22Rv1 (cell line): ENCODE results near the gene ATRNL1.
"Not testable (repeated sequence)": the region's sequence is repeated elsewhere in the genome, so short reads cannot be mapped to it uniquely, and the experiment has no call there.

Experiments used
- H3K27ac ChIP-seq: fragments of 450-650 bp; 2 replicates; pipeline ENCODE4 v1.5.1; 2017
- ZFX ChIP-seq: fragments of 450-650 bp; IDR thresholded peaks from 2 replicates; pipeline ENCODE4 v1.6.1; 2017; ENCODE audit warnings: antibody characterized with exemption, borderline replicate concordance
- TF ChIP-seq, protein P1 (sequence below): fragments of 450-650 bp; IDR thresholded peaks from 2 replicates; pipeline ENCODE4 v1.5.1; 2017; ENCODE audit warnings: mild to moderate bottlenecking

The ATRNL1 gene

GRCh38 chr10:115491526-115492140 is 398.5 kb downstream of the ATRNL1 start:
- no peak overlapping the region for H3K27ac ChIP-seq
- TF ChIP-seq ZFX = no peak
- TF ChIP-seq, protein P1, sequence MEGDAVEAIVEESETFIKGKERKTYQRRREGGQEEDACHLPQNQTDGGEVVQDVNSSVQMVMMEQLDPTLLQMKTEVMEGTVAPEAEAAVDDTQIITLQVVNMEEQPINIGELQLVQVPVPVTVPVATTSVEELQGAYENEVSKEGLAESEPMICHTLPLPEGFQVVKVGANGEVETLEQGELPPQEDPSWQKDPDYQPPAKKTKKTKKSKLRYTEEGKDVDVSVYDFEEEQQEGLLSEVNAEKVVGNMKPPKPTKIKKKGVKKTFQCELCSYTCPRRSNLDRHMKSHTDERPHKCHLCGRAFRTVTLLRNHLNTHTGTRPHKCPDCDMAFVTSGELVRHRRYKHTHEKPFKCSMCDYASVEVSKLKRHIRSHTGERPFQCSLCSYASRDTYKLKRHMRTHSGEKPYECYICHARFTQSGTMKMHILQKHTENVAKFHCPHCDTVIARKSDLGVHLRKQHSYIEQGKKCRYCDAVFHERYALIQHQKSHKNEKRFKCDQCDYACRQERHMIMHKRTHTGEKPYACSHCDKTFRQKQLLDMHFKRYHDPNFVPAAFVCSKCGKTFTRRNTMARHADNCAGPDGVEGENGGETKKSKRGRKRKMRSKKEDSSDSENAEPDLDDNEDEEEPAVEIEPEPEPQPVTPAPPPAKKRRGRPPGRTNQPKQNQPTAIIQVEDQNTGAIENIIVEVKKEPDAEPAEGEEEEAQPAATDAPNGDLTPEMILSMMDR = no peak

GRCh38 chr10:115503546-115503945 is 410.4 kb downstream of the ATRNL1 start:
- TF ChIP-seq ZFX = no peak
- TF ChIP-seq, protein P1 = no peak
- no peak overlapping the region for H3K27ac ChIP-seq

DNA sequence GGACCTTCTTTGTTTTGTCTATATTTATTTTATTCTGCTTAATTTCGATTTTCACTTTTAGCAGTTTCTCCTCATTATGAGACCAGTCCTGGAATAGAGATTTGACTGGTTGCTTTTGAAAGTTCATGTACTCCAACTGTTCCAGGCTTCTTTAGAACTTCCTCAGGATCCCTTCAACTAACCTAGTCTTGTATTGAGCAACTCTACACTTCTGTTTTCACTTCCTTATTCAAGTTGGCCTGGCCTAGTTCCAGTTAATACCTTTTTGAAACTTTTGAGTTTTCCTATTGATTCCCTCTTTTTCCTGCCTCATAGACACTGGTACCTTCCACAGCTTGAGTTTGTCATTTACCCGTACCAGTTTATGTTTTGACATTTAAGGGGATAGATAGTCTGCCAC is 421.7 kb downstream of the ATRNL1 start:
- H3K27ac ChIP-seq = no peak overlapping the region
- no peak for TF ChIP-seq ZFX
- TF ChIP-seq, protein P1 = no peak

DNA sequence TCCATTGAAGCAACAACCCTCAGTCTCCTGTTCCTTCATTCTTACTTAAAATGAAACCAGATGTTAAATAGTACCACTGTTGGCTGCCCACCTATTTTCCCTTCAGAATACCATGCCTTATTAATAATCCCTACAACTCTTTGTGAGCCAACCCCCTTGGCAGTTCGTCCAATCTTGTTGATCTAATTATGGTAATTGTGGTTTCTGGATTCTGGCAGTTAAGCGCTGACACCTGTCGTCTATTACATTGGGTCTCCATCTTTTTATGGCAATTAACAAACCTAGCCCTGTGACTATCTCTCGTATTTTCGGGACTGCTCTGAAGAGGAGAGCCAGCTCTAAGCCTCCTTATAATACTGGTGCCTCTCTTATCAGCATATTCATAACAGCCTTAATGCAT is 432.0 kb downstream of the ATRNL1 start:
- H3K27ac ChIP-seq = no peak overlapping the region
- TF ChIP-seq, protein P1 = no peak
- TF ChIP-seq ZFX = no peak

GRCh38 chr10:115527682-115528081 is 434.5 kb downstream of the ATRNL1 start:
- H3K27ac ChIP-seq = not testable (repeated sequence)

- not testable (repeated sequence) for H3K27ac ChIP-seq
Measured at GRCh38 chr10:115536401-115536800, 443.2 kb downstream of the ATRNL1 start.

GRCh38 chr10:115539142-115539762 is 446.1 kb downstream of the ATRNL1 start:
- no peak overlapping the region for H3K27ac ChIP-seq
- TF ChIP-seq, protein P1 = no peak
- no peak for TF ChIP-seq ZFX

- no peak for TF ChIP-seq ZFX
- TF ChIP-seq, protein P1 = no peak
- H3K27ac ChIP-seq = no peak overlapping the region
Measured at GRCh38 chr10:115555887-115556402, 462.8 kb downstream of the ATRNL1 start.
